ENCODE data around the gene PLXDC2.

- TF ChIP-seq CTCF (conservative IDR thresholded peaks at IDR 0.05 in 1 of 2, IDR thresholded peaks at IDR 0.05 in 1 of 2; ENCODE audit: low read depth in 1 of 2, low read length in 2 of 2) (no peak), EZH2 (IDR thresholded peaks at IDR 0.05; ENCODE audit: low read length, missing control alignments) (no peak)
Observed at GRCh38 chr10:19843487-19843886, 27.3 kb downstream of the PLXDC2 start.
